HG02973 (cell line): ENCODE data around the gene ELP4.

Experiments used
- ATAC-seq: cut with Tn5 transposase; IDR thresholded peaks from one replicate; pipeline ENCODE4 v1.9.1; 2021; ENCODE audit warnings: moderate library complexity; ENCODE audit not compliant: unreplicated experiment

Gene ELP4

GRCh38 chr11:31808721-31809540, 299.4 kb downstream of the ELP4 start:
- ATAC-seq = no peak

- no peak for ATAC-seq
Observed at GRCh38 chr11:31809541-31809856, 299.9 kb downstream of the ELP4 start.

GRCh38 chr11:31809857-31810778, 300.6 kb downstream of the ELP4 start:
- ATAC-seq = no peak

GRCh38 chr11:31810779-31811647, 301.4 kb downstream of the ELP4 start, which contains the start of gene PAX6:
Gene PAX6 (minus strand): TSS chr11:31811322. CDS start chr11:31806411, 4,911 bp downstream.
- ATAC-seq = peak; percentile 70

- no peak for ATAC-seq
Observed at GRCh38 chr11:31812383-31813381, 303.1 kb downstream of the ELP4 start.

- no peak for ATAC-seq
Observed at GRCh38 chr11:31813391-31814175, 304.0 kb downstream of the ELP4 start.

GRCh38 chr11:31814176-31814868, 304.8 kb downstream of the ELP4 start:
- ATAC-seq = no peak

- no peak for ATAC-seq
Observed at GRCh38 chr11:31815711-31816467, 306.3 kb downstream of the ELP4 start.

GRCh38 chr11:31816468-31817053, 307.0 kb downstream of the ELP4 start:
- no peak for ATAC-seq

GRCh38 chr11:31817054-31817620, 307.6 kb downstream of the ELP4 start:
- ATAC-seq = no peak

GRCh38 chr11:31817621-31818424, 308.3 kb downstream of the ELP4 start:
- no peak for ATAC-seq

GRCh38 chr11:31818425-31818755, 308.8 kb downstream of the ELP4 start:
- ATAC-seq = no peak

- ATAC-seq = no peak
Observed at GRCh38 chr11:31818874-31819331, 309.3 kb downstream of the ELP4 start.

GRCh38 chr11:31819621-31820437, 310.3 kb downstream of the ELP4 start:
- ATAC-seq = no peak

GRCh38 chr11:31820438-31820818, 310.9 kb downstream of the ELP4 start:
- ATAC-seq = no peak
